Kidney (tissue), 22 donors: Measurements from ENCODE around the gene KCNA1. TPM values are rescaled to one million over a fixed set of nuclear protein-coding genes. Genes with fewer than 3 reads are reported as not detected.

Experiments
- DNase-seq, 5 donors: peaks; one replicate each; pipeline ENCODE4 v3.0.0-alpha.2; 2013 to 2020
- FAIRE-seq: peaks from 2 replicates; lab custom pipeline; 2012; peaks lifted over from hg19 to GRCh38; lab: Jason Lieb, UNC
- H3K27ac ChIP-seq, 2 donors: one replicate each; pipeline ENCODE4 v1.7.0; 2013; ENCODE audit warnings: low read depth in 2 of 2, low read length in 2 of 2, inconsistent platforms in 1 of 2
- H3K27me3 ChIP-seq: one replicate; pipeline ENCODE4 v1.7.1; 2013; ENCODE audit warnings: low read length, inconsistent platforms; ENCODE audit not compliant: control insufficient read depth, insufficient read depth
- H3K36me3 ChIP-seq, 3 donors: one replicate each; pipeline versions ENCODE4 v1.7.0 to v1.7.1; 2013; ENCODE audit warnings: low read length in 3 of 3, control low read depth in 1 of 3, inconsistent platforms in 1 of 3; ENCODE audit not compliant: insufficient read depth in 3 of 3, control insufficient read depth in 2 of 3
- H3K4me1 ChIP-seq, 3 donors: one replicate each; pipeline versions ENCODE4 v1.7.0 to v1.7.1; 2013; ENCODE audit warnings: low read length in 3 of 3, inconsistent platforms in 1 of 3, low read depth in 1 of 3; ENCODE audit not compliant: control insufficient read depth in 2 of 3, insufficient read depth in 2 of 3
- H3K4me3 ChIP-seq, 3 donors: one replicate each; pipeline versions ENCODE4 v1.7.0 to v1.8.1; 2013; ENCODE audit warnings: low read length in 3 of 3, control low read depth in 1 of 3, inconsistent platforms in 1 of 3
- H3K9ac ChIP-seq, 3 donors: one replicate each; pipeline versions ENCODE4 v1.7.0 to v1.7.1; 2013; ENCODE audit warnings: low read length in 3 of 3, control low read depth in 1 of 3, inconsistent platforms in 1 of 3
- H3K9me3 ChIP-seq, 3 donors: one replicate each; pipeline versions ENCODE4 v1.7.0 to v1.7.1; 2013; ENCODE audit warnings: low read length in 3 of 3, control low read depth in 1 of 3, inconsistent platforms in 1 of 3; ENCODE audit not compliant: control insufficient read depth in 2 of 3, insufficient read depth in 1 of 3
- CTCF ChIP-seq: IDR thresholded peaks from 3 replicates; pipeline ENCODE4 v1.5.1; 2012; ENCODE audit warnings: mild to moderate bottlenecking, moderate library complexity, borderline replicate concordance; ENCODE audit not compliant: insufficient read depth; ENCODE audit errors: extremely low read depth
- intact Hi-C: fragments of 100-400 bp; cut with DNase I; formaldehyde crosslinking; loops from one replicate; pipeline ENCODE4 v1.11.1; 2022
- long read RNA-seq, 10 donors: library from polyadenylated mRNA in 1 of 10; unstranded in 1 of 10; transcript quantifications; one replicate each; pipeline ENCODE4 v2.0.0 and lab custom pipeline, GENCODE V29; 2021 to 2026
- polyA plus RNA-seq: library from polyadenylated mRNA; stranded (reverse); fragments of 350-450 nt; fragmentation: Illumina TruSeq; extraction: RNeasy Lipid Tissue Mini Kit (QIAGEN cat#74804); gene quantifications from one replicate; pipeline ENCODE4 v1.2.3, GENCODE V29; 2014; ENCODE audit warnings: low read depth, low replicate concordance; ENCODE audit not compliant: insufficient read depth
- total RNA-seq: library from RNA; stranded (reverse); fragmentation: NEBNext Ultra II Directional; extraction: Animal tissue kit (Norgen Biotek cat#: 25700); gene quantifications from one replicate; pipeline ENCODE4 v1.2.1, GENCODE V29; 2021
- donor health status: control.
- donor health status: control.
- donor health status: control.
- donor health status: control.
- donor health status: control.
- donor health status: DM: yes; HTN: yes; CAD: no.
- donor health status: Normal renal cell carcinoma (clear cell type).

The KCNA1 gene
- total RNA-seq: not detected
- polyA plus RNA-seq: not detected
- long read RNA-seq, donor 1: 0 reads
- long read RNA-seq, donor 2: 0 reads
- long read RNA-seq, donor 3: 0 reads
- long read RNA-seq, donor 4: 0 reads
- long read RNA-seq, donor 5: 0 reads
- long read RNA-seq, donor 6: 0 reads
- long read RNA-seq, donor 7: 0 reads
- long read RNA-seq, donor 8: 0 reads
- long read RNA-seq, donor 9: 0 reads
- long read RNA-seq, donor 10: 0 reads

- no peak for FAIRE-seq
- Histone ChIP-seq H3K27ac (no peak within 1 kb of the TSS), H3K9ac (peak within 1 kb of the TSS in 1 of 3 donors; percentile 7)
These were observed at the start of gene KCNA1 for GRCh38 chr12:4909734-4910501. Gene KCNA1 (plus strand): TSS chr12:4909905. CDS start chr12:4911379, 1,474 bp downstream.

GRCh38 chr12:4860741-4861140 is 49.0 kb upstream of the KCNA1 start:
- intact Hi-C loops: no loop called here
- H3K9ac ChIP-seq: no peak overlapping the region
- no peak for FAIRE-seq
- H3K27ac ChIP-seq: no peak overlapping the region
- no peak for DNase-seq
- H3K27me3 ChIP-seq: no peaks in the 10 kb centered on the region
- TF ChIP-seq CTCF: no peak
- H3K36me3 ChIP-seq: no peaks in the 10 kb centered on the region
- H3K4me1 ChIP-seq: peaks cover 0 to 9% (median 0%) of the 10 kb centered on the region in 3 donors
- no peaks in the 10 kb centered on the region for H3K9me3 ChIP-seq
- H3K4me3 ChIP-seq: no peak overlapping the region

More at GRCh38 chr12:4909734-4910501, at the start of gene KCNA1:
- Histone ChIP-seq H3K36me3 (no peaks in the 10 kb centered on the region), H3K4me3 (peak within 1 kb of the TSS; percentile 34 to 69 (median 55)), H3K9me3 (no peaks in the 10 kb centered on the region), H3K4me1 (peaks cover 0 to 4% (median 0%) of the 10 kb centered on the region in 3 donors), H3K27me3 (peaks cover 34% of the 10 kb centered on the region)
- intact Hi-C loops: no loop called here
- TF ChIP-seq CTCF: no peak
- peak; percentile 35 to 75 (median 41) for DNase-seq

GRCh38 chr12:4862809-4863208 is 46.9 kb upstream of the KCNA1 start:
- H3K36me3 ChIP-seq: no peaks in the 10 kb centered on the region
- no peak for DNase-seq
- H3K9ac ChIP-seq: no peak overlapping the region
- H3K4me1 ChIP-seq: peaks cover 0 to 7% (median 0%) of the 10 kb centered on the region in 3 donors
- FAIRE-seq: no peak
- H3K9me3 ChIP-seq: no peaks in the 10 kb centered on the region
- no peak for TF ChIP-seq CTCF
- H3K27me3 ChIP-seq: no peaks in the 10 kb centered on the region
- intact Hi-C loops: no loop called here
- H3K4me3 ChIP-seq: no peak overlapping the region
- no peak overlapping the region for H3K27ac ChIP-seq
